Measurements from ENCODE around the gene PARD6B.
A peak's percentile ranks its signal among the peaks of the same experiment; 100 is the strongest.
"Not testable (repeated sequence)": the region's sequence is repeated elsewhere in the genome, so short reads cannot be mapped to it uniquely, and the experiment has no call there.

PARD6B gene

GRCh38 chr20:50731055-50731929 lies at the start of gene PARD6B:
Gene PARD6B, plus strand, starts transcription at chr20:50731580. Its CDS starts 207 bp downstream, at chr20:50731787.
- DNase-seq (ENCODE audit: low read depth): no peak

- no peak for DNase-seq (ENCODE audit: low read depth)
These were observed 49.3 kb upstream of the PARD6B start for GRCh38 chr20:50682065-50682464.

GRCh38 chr20:50682947-50683530 lies 48.3 kb upstream of the PARD6B start:
- DNase-seq (ENCODE audit: low read depth): no peak

GRCh38 chr20:50683570-50683969 lies 47.8 kb upstream of the PARD6B start:
- no peak for DNase-seq (ENCODE audit: low read depth)

GRCh38 chr20:50686821-50687220 lies 44.6 kb upstream of the PARD6B start:
- no peak for DNase-seq (ENCODE audit: low read depth)

GRCh38 chr20:50688256-50688975 lies 43.0 kb upstream of the PARD6B start:
- DNase-seq (ENCODE audit: low read depth): no peak

- DNase-seq (ENCODE audit: low read depth): no peak
These were observed 41.3 kb upstream of the PARD6B start for GRCh38 chr20:50689864-50690649.

GRCh38 chr20:50690650-50691572 lies 40.5 kb upstream of the PARD6B start, which contains the start of gene RIPOR3:
Gene RIPOR3, minus strand, starts transcription at chr20:50691542. Its CDS starts 414 bp downstream, at chr20:50691128.
- no peak for DNase-seq (ENCODE audit: low read depth)

GRCh38 chr20:50691573-50692551 lies 39.5 kb upstream of the PARD6B start:
- DNase-seq (ENCODE audit: low read depth): peak; percentile 48

- no peak for DNase-seq (ENCODE audit: low read depth)
These were observed 38.8 kb upstream of the PARD6B start for GRCh38 chr20:50692552-50692933.

GRCh38 chr20:50693001-50693400 lies 38.4 kb upstream of the PARD6B start:
- DNase-seq (ENCODE audit: low read depth): no peak

- no peak for DNase-seq (ENCODE audit: low read depth)
These were observed 36.8 kb upstream of the PARD6B start for GRCh38 chr20:50694379-50695134.

- peak; percentile 24 for DNase-seq (ENCODE audit: low read depth)
These were observed 36.1 kb upstream of the PARD6B start for GRCh38 chr20:50695135-50695872.

GRCh38 chr20:50698255-50698654 lies 33.1 kb upstream of the PARD6B start:
- DNase-seq (ENCODE audit: low read depth): not testable (repeated sequence)

- DNase-seq (ENCODE audit: low read depth): no peak
These were observed 31.7 kb upstream of the PARD6B start for GRCh38 chr20:50699688-50700087.

GRCh38 chr20:50701041-50701963 lies 30.1 kb upstream of the PARD6B start:
- DNase-seq (ENCODE audit: low read depth): no peak

All from stromal cell of bone marrow (primary cell).